ENCODE data around the gene NOXO1.

The NOXO1 gene

DNA sequence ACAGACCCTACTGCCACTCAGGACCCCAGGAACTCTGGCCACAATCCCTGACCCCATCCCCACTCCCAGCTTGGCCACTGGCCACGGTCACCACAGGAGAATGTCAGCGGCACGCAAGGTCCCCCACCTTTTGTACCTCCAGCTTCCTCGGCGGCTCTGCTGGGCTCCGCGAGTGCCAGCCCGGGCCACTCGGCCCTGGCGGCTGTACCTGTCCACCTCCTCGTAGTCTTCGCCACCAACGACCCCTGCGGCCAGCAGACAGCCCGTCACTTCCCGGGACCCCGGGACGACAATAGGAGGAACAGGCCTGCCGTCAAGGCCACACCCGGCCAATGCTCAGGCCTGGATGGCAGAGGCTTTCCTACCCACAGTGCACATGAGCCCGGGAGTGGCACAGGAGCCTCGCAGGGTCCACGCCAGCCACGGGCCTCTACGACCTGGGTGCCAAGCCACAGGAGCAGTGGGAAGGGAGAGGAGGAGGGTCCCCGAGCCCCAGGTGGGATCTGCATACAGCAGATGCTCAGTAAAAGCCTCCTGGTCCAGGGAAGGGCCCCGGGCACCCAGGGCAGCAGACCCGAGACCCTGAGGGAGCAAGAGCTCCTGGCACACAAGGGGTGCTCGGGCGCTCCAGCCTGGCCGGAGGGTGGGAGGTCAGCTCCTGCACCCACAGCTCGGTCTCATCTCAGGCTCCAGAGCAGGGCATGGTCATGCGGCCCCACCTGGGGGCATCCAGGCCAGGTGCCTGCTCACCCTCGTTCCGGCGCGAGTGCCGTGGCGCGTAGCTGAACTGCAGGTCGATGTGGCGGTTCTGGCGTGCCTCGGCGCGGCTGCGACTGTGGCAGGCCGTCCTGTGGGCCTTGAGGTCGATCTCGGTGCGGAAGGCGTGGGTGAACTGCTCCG lies 20.4 kb upstream of the NOXO1 start:
- TF ChIP-seq, protein P1, sequence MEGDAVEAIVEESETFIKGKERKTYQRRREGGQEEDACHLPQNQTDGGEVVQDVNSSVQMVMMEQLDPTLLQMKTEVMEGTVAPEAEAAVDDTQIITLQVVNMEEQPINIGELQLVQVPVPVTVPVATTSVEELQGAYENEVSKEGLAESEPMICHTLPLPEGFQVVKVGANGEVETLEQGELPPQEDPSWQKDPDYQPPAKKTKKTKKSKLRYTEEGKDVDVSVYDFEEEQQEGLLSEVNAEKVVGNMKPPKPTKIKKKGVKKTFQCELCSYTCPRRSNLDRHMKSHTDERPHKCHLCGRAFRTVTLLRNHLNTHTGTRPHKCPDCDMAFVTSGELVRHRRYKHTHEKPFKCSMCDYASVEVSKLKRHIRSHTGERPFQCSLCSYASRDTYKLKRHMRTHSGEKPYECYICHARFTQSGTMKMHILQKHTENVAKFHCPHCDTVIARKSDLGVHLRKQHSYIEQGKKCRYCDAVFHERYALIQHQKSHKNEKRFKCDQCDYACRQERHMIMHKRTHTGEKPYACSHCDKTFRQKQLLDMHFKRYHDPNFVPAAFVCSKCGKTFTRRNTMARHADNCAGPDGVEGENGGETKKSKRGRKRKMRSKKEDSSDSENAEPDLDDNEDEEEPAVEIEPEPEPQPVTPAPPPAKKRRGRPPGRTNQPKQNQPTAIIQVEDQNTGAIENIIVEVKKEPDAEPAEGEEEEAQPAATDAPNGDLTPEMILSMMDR (IDR thresholded peaks at IDR 0.05; ENCODE audit: low read depth, low read length, missing control alignments) = no peak
- H3K4me3 ChIP-seq (replicated peaks; ENCODE audit: low read depth, low read length) = no peak overlapping the region
- no peak for DNase-seq (ENCODE audit: extremely low read depth, low read depth)

DNA sequence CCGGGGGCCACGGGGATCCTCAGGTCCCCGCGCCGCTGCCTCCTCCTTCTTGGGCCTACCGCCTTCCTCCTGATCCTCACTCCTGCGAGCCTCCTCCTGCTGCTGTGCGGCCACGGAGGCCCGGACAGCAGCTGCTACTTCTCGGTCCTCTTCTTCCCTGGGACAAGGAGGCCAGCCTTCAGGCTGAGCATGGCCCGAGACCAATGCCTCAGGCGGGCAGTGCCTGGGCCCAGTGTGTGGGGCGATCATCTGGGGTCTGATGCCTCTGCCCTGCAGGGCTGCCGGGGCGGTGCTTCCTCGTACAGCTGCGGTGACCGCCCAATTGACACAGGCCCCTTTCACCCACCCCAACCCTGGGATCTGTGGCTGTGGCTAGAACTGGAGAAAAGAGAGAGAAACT lies 19.8 kb upstream of the NOXO1 start:
- no peak for DNase-seq (ENCODE audit: extremely low read depth, low read depth)
- no peak overlapping the region for H3K4me3 ChIP-seq (replicated peaks; ENCODE audit: low read depth, low read length)
- TF ChIP-seq, protein P1 (IDR thresholded peaks at IDR 0.05; ENCODE audit: low read depth, low read length, missing control alignments) = no peak

DNA sequence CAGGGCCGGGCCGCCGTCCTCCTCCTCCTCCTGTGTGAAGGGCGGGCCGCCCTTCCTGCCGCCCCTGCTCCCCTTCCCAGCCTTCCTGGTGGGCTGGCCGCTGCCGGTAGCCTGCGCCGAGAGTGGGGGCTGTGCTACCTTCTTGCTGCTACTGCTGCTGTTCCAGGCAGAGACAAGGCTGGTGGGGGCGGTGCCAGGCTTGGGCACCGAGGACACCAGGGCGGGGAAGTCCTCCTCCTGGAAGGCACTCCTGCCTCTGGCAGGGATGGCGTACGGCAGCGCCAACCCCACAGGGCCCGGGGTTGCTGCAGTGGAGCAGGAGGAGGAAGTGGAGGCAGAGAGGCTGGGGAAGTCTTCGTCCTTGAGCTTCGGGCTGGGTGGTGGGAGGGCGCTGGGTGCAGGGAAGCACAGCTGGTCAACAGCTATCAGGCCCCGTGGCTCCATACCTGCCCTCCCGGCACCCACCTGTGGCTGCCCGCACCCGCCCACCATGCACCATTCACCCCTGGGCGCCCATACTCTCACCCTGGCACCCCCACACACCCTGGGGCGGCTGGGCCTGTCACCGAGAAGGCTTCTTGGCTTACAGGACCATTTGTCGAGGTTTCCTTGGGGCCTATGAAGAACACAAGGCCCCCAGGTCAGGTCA lies 18.7 kb upstream of the NOXO1 start:
- H3K4me3 ChIP-seq (replicated peaks; ENCODE audit: low read depth, low read length) = no peak overlapping the region
- TF ChIP-seq, protein P1 (IDR thresholded peaks at IDR 0.05; ENCODE audit: low read depth, low read length, missing control alignments) = no peak
- no peak for DNase-seq (ENCODE audit: extremely low read depth, low read depth)

DNA sequence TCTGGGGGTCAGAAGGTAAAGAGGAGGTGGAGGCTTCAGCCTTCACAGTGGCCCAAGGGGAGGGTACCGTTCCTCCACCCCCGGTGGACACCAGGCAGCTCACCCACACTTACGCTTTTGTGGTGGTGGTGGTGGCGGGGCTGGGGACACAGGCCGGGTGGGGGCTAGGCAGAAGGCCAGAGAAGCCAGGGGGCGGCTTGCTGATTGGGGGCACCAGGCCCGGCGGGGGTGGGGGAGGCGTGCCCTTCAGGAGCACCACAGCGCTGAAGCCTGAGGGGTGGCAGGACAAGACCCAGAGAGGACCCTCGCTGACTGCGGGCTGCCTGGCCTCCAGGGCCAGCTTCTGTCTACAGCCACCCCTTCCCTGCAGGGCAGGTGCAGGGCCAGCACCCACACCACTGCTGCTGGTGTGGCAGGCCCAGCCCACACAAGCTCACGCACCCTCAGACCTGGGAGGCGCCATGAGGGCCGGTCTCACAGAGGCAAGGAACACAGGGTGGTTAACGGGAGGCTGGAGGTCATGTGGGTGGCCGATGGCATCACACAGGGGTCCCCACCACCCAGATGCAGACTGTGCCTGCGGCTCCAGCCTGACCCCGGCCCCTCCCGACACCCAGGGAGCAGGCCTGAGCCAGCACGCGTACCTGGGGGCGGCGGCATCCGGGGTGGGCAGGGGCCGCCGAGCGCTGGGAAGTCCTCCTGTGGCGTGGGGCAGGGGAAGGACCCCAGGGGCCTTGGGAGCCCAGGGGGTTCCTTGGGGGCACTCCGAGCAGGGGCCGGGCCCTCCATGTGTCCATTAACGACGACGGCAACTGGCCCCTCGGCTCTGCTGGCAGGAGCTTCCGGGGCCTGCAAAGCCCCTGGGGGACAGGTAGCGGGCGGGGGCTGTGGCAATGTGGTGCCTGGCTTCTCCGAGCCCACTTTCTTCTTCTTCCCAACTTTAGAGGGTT lies 17.9 kb upstream of the NOXO1 start:
- TF ChIP-seq, protein P1 (IDR thresholded peaks at IDR 0.05; ENCODE audit: low read depth, low read length, missing control alignments) = no peak
- H3K4me3 ChIP-seq (replicated peaks; ENCODE audit: low read depth, low read length) = no peak overlapping the region
- DNase-seq (ENCODE audit: extremely low read depth, low read depth) = no peak

DNA sequence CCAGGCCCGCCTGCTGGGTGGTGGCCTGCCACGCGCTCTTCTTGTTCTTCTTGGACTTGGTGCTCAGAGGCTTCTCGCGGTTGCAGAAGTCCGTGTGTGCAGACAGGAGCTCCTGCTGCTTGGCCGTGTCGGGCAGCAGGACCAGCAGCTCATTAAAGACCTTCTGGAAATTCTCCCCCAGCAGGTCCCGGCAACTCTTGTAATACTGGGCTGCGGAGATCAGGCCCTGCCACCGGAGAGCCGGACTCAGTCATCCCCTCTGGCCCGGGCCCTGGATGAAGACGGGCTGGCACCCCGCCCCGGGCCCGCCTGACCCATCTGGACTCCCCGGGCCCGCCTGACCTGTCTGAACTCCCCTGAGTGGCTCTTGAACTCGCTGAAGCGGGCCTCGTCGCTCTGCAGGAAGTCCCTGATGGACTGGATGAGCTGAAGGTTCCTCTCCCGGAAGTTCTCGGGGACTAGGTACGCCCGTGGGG lies 17.1 kb upstream of the NOXO1 start:
- no peak overlapping the region for H3K4me3 ChIP-seq (replicated peaks; ENCODE audit: low read depth, low read length)
- TF ChIP-seq, protein P1 (IDR thresholded peaks at IDR 0.05; ENCODE audit: low read depth, low read length, missing control alignments) = no peak
- no peak for DNase-seq (ENCODE audit: extremely low read depth, low read depth)
